GM12892 (cell line): ENCODE data around the gene CNTN4.

Source experiments
- DNase-seq: peaks from one replicate; pipeline ENCODE4 v3.0.0; 2011; ENCODE audit not compliant: insufficient read length
- FAIRE-seq: peaks from 2 replicates; lab custom pipeline; 2011; peaks lifted over from hg19 to GRCh38; lab: Jason Lieb, UNC
- POLR2A ChIP-seq: IDR thresholded peaks from 2 replicates; pipeline ENCODE4 v1.6.1; 2011; ENCODE audit warnings: low read depth, low read length, control low read depth
- POLR2AphosphoS5 ChIP-seq: IDR thresholded peaks from 2 replicates; pipeline ENCODE4 v1.6.1; 2011; ENCODE audit warnings: low read depth, low read length, control low read depth
- TAF1 ChIP-seq: IDR thresholded peaks from 2 replicates; pipeline ENCODE4 v1.6.1; 2011; ENCODE audit warnings: low read depth, mild to moderate bottlenecking, control low read depth, low read length, borderline replicate concordance

Gene CNTN4

GRCh38 chr3:2839876-2840275 is 741.2 kb downstream of the CNTN4 start:
- TF ChIP-seq TAF1 (no peak), POLR2A (no peak), POLR2AphosphoS5 (no peak)
- DNase-seq (no peak), FAIRE-seq (no peak)

DNA sequence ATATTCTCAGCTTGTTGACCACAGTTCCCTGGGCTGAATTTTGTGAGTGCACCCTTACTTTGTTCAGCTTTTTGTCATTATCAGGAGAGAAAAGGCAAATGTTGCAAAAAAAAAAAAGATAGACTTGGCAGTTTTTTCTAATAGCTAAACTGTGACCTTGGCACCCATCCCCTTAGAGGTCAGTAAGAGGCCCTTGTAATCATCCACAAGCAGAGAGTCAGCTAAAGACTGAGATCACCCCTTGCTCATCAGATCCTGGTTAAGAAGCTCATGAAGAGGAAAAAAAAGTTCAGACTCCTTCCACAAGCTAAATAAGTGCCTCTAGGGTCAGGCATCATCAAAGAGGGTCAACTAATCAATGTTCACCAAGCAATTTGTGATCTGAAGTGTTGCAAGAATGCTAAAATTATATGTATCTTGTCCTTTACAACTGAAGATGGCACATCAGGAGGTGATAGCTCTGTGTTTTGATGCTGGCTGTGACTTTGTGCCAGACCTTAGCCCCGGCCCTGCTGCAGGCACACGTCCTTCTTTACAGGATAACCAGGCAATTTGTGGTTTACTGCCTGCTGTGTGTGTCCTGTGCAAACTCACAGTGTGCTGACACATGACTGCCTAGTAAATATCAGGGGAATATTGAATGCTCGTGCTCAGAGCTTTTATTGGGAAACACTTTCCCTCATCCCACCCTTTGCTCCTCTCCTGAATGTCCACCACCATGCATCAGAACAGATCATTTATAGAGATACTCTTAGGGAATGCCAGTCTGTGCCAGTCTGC is 748.6 kb downstream of the CNTN4 start:
- DNase-seq (no peak), FAIRE-seq (no peak)
- TF ChIP-seq POLR2A, result no peak
- no peak for TF ChIP-seq TAF1

DNA sequence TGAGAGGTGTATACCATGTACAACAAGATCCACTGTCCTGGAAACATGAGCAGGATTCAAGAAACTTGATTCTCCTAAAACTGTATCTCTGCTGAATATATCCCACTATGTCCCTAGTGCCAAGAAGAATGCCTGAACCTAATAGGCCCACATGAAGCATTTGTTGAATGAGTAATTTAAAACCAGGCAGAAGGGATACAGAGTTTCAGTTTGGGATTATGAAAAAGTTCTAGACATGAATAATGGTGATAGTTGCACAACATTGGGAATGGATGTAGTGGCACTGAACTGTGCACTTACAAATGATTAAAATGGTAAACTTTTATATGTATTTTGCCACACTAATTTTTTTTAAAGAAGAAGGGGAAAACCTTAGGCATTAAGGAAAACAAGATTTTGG is 750.4 kb downstream of the CNTN4 start:
- TF ChIP-seq POLR2A (no peak), POLR2AphosphoS5 (no peak), TAF1 (no peak)
- DNase-seq (no peak), FAIRE-seq (no peak)

GRCh38 chr3:2850701-2851100 is 752.0 kb downstream of the CNTN4 start:
- FAIRE-seq (no peak), DNase-seq (no peak)
- no peak for TF ChIP-seq POLR2AphosphoS5
- TF ChIP-seq POLR2A, result no peak
- TF ChIP-seq TAF1, result no peak

GRCh38 chr3:2851361-2851760 is 752.7 kb downstream of the CNTN4 start:
- no peak for DNase-seq
- FAIRE-seq, result no peak
- TF ChIP-seq POLR2AphosphoS5 (no peak), POLR2A (no peak), TAF1 (no peak)

DNA sequence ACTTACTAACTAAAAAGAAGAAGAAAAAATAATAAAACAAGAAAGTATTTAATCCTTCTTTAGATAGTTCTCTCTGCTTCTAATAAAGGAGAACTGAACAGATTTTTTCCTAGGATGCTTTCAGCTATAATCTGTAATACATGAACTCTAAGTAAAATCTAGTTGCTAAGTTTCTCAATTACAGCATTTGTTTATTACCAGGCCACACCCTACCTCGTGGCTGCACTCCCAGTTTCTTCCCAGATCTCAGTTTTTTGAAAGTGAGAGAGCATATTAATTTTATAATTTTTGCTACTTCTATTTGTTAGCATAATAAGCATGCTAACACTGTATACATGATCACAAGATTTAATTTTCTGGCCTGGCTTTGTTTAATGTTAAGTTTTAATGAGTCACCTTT is 753.2 kb downstream of the CNTN4 start:
- no peak for FAIRE-seq
- DNase-seq, result no peak
- TF ChIP-seq POLR2AphosphoS5 (no peak), POLR2A (no peak), TAF1 (no peak)

- DNase-seq (no peak), FAIRE-seq (no peak)
- TF ChIP-seq POLR2AphosphoS5, result no peak
- no peak for TF ChIP-seq POLR2A
- TF ChIP-seq TAF1, result no peak
Measured at GRCh38 chr3:2853651-2854050, 755.0 kb downstream of the CNTN4 start.

DNA sequence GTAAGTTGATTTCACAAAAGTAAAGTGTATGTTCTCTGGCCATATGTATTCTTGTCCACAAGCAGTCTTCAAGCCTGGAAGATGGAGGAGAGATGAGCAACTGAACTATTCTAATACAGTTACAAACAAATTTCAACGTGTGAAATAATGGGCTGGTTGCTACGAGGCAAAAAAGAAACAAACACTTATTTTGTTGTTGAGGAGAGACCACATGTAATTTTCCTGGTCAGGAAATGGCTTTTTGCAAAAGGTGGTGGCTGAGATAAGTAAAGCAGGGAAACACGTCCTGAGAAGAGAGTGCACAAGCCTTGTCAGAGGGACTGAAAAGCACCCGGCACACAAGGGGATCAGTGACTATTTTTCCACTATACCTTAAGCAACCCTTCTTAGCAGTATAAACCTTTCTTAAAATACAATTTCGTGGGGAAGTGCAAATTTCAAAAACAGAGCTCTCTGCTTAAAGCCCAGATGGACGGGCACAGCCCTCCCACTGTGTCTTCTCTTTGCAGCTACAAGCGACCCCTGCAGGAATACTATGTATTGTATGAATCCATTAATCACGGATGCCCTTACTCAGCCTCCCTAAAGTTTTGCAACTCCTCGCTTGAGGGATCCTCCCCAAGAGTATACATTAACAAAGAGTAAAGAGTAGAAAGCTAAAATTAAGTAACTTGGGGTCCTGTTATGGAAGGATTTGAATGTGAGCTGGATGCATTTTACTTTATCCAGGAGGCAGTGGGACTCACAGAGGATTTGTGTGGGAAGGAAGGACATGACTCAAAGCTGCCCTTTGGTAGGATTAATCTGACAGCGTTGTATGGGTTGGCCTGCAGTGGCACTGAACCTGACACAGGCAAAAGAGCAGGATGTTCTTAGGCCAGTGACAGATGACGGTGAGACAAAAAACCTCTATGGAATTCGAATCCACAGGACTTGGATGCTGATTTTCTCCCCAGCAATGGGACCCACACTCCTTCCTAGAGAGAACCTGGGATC is 757.8 kb downstream of the CNTN4 start:
- TF ChIP-seq TAF1, result no peak
- no peak for TF ChIP-seq POLR2AphosphoS5
- no peak for TF ChIP-seq POLR2A
- no peak for DNase-seq
- no peak for FAIRE-seq

- DNase-seq, result no peak
- no peak for TF ChIP-seq POLR2A
- TF ChIP-seq TAF1, result no peak
- TF ChIP-seq POLR2AphosphoS5, result no peak
- FAIRE-seq, result no peak
Measured at GRCh38 chr3:2860626-2861025, 762.0 kb downstream of the CNTN4 start.

DNA sequence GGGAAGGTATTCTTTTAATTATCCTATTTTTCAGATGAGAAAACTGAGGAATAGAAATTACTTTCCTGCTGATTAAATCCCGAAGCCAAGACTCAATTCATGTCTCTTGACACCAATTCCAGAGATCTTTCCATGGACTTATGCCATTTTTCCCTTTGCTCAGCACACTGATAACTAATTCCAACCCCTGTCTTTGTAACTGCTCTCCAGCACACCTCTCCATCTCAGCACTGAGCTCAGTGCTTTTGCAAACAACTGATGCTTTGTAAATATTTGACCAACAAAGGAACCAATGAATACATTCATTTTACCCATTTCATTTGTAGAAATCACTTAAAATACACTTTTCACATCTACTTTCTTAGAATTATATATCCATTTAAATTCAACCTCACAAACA is 762.5 kb downstream of the CNTN4 start:
- no peak for FAIRE-seq
- DNase-seq, result no peak
- no peak for TF ChIP-seq POLR2AphosphoS5

- FAIRE-seq (no peak), DNase-seq (no peak)
- TF ChIP-seq POLR2AphosphoS5 (no peak), POLR2A (no peak)
Measured at GRCh38 chr3:2861920-2862319, 763.3 kb downstream of the CNTN4 start.

- no peak for TF ChIP-seq POLR2AphosphoS5
- TF ChIP-seq TAF1, result no peak
- TF ChIP-seq POLR2A, result no peak
- FAIRE-seq, result no peak
- DNase-seq, result no peak
Measured at GRCh38 chr3:2862366-2862765, 763.7 kb downstream of the CNTN4 start.
